Neural progenitor cell (in vitro differentiated cells): ENCODE data around the gene C17orf50. TPM values are rescaled to one million over a fixed set of nuclear protein-coding genes. Genes with fewer than 3 reads are reported as not detected.

Source experiments
- DNase-seq: peaks from one replicate; pipeline ENCODE4 v3.0.0-alpha.2; 2016; ENCODE audit warnings: low spot score
- H2AFZ ChIP-seq: fragments of 200-600 bp; sonication (generic); replicated peaks from 2 replicates; pipeline ENCODE4 v1.6.1; 2016; ENCODE audit warnings: antibody characterized with exemption
- H3F3A ChIP-seq: fragments of 200-600 bp; sonication (generic); 2 replicates; pipeline ENCODE4 v1.6.1; 2016; ENCODE audit warnings: antibody characterized with exemption, low read depth
- H3K27ac ChIP-seq: fragments of 200-600 bp; sonication (generic); 2 replicates; pipeline ENCODE4 v1.5.1; 2016; ENCODE audit warnings: mild to moderate bottlenecking
- H3K27me3 ChIP-seq: fragments of 200-600 bp; sonication (generic); 2 replicates; pipeline ENCODE4 v1.6.1; 2016; ENCODE audit warnings: mild to moderate bottlenecking, moderate library complexity
- H3K36me3 ChIP-seq: fragments of 200-600 bp; sonication (generic); 2 replicates; pipeline ENCODE4 v1.5.1; 2016
- H3K4me1 ChIP-seq: fragments of 200-600 bp; sonication (generic); 2 replicates; pipeline ENCODE4 v1.6.1; 2016; ENCODE audit warnings: mixed run types
- H3K4me2 ChIP-seq: fragments of 200-600 bp; sonication (generic); 2 replicates; pipeline ENCODE4 v1.6.1; 2016
- H3K4me3 ChIP-seq: fragments of 200-600 bp; sonication (generic); 2 replicates; pipeline ENCODE4 v1.5.1; 2016
- H3K79me2 ChIP-seq: fragments of 200-600 bp; sonication (generic); 2 replicates; pipeline ENCODE4 v1.6.1; 2016; ENCODE audit warnings: low read depth
- H3K9ac ChIP-seq: fragments of 200-600 bp; sonication (generic); 2 replicates; pipeline ENCODE4 v1.6.1; 2016
- H3K9me3 ChIP-seq: fragments of 200-600 bp; sonication (generic); 2 replicates; pipeline ENCODE4 v1.5.1; 2016; ENCODE audit warnings: low read depth
- H4K20me1 ChIP-seq: fragments of 200-600 bp; sonication (generic); 2 replicates; pipeline ENCODE4 v1.6.1; 2016; ENCODE audit warnings: low read depth
- H3K27ac Mint-ChIP-seq: 3 replicates; pipeline ENCODE4 v1.8.0; 2021; ENCODE audit warnings: mixed read lengths
- H3K27me3 Mint-ChIP-seq: 2 replicates; pipeline ENCODE4 v1.8.0; 2022; ENCODE audit warnings: low read depth, mild to moderate bottlenecking, inconsistent platforms, moderate library complexity, mixed read lengths; ENCODE audit not compliant: insufficient read depth
- H3K36me3 Mint-ChIP-seq: 3 replicates; pipeline ENCODE4 v1.8.0; 2021; ENCODE audit warnings: mixed read lengths
- H3K4me1 Mint-ChIP-seq: 3 replicates; pipeline ENCODE4 v1.8.0; 2021; ENCODE audit warnings: mixed read lengths
- H3K4me3 Mint-ChIP-seq: 3 replicates; pipeline ENCODE4 v1.8.0; 2021; ENCODE audit warnings: mild to moderate bottlenecking, moderate library complexity, mixed read lengths
- H3K9me3 Mint-ChIP-seq: 3 replicates; pipeline ENCODE4 v1.8.0; 2020; ENCODE audit warnings: mixed read lengths
- CTCF ChIP-seq: fragments of 200-600 bp; sonication (generic); IDR thresholded peaks from 2 replicates; pipeline ENCODE4 v1.5.1; 2017; ENCODE audit warnings: antibody characterized with exemption, mild to moderate bottlenecking
- EZH2 ChIP-seq: fragments of 200-600 bp; sonication (generic); IDR thresholded peaks from 2 replicates; pipeline ENCODE4 v1.6.1; 2017; ENCODE audit warnings: antibody characterized with exemption, mild to moderate bottlenecking, moderate library complexity
- EZH2phosphoT487 ChIP-seq: fragments of 200-600 bp; sonication (generic); IDR thresholded peaks from 2 replicates; pipeline ENCODE4 v1.6.1; 2017; ENCODE audit warnings: antibody characterized with exemption
- total RNA-seq: library from RNA; depleted of rRNA; stranded (reverse); fragments of >200 nt; gene quantifications from 2 replicates; pipeline ENCODE4 v1.2.3, GENCODE V29; 2015; ENCODE audit warnings: low replicate concordance

C17orf50 gene
- total RNA-seq = not detected in 2 replicates

DNA sequence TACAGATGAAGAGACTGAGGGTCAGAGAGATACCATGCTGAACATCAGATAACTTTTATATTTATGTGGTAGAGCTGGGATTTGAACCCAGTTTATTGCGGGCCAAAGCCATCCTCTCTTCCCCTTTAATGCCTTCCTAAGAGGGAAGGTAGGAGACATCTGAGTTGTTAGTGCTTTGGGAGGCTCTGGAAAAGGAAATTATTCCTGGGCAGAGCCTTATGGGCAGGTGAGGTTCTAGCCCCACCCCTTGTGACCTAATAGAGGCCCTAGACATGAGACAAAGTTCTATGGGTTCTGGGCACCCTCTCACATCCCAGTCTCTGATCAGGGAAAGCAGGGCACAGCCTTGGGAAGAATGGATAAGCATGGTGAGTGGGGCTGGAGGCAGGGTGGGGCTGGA, at the start of gene C17orf50:
Gene C17orf50, plus strand, starts transcription at position 301 of the 400 bp plus-strand sequence. Its CDS starts 55 bp downstream, at position 356.
- H3K27me3 Mint-ChIP-seq = peaks cover 3% of the 10 kb centered on the region
- no peak within 1 kb of the TSS for H3K4me3 ChIP-seq
- H3K4me3 Mint-ChIP-seq = no peak within 1 kb of the TSS
- H3K36me3 ChIP-seq = no peaks in the 10 kb centered on the region
- H3K9ac ChIP-seq = no peak within 1 kb of the TSS
- H3K9me3 ChIP-seq = no peaks in the 10 kb centered on the region
- no peak within 1 kb of the TSS for H3K27ac ChIP-seq
- no peak within 1 kb of the TSS for H3K27ac Mint-ChIP-seq
- TF ChIP-seq EZH2 (no peak), EZH2phosphoT487 (no peak), CTCF (no peak)
- no peaks in the 10 kb centered on the region for H3K9me3 Mint-ChIP-seq
- H2AFZ ChIP-seq = no peak within 1 kb of the TSS
- H3K36me3 Mint-ChIP-seq = no peaks in the 10 kb centered on the region
- H3K79me2 ChIP-seq = no peaks in the 10 kb centered on the region
- H3F3A ChIP-seq = peaks cover 19% of the 10 kb centered on the region
- H3K4me1 Mint-ChIP-seq = peaks cover 15% of the 10 kb centered on the region
- DNase-seq = no peak
- H3K4me2 ChIP-seq = no peak within 1 kb of the TSS
- peaks cover 10% of the 10 kb centered on the region for H3K4me1 ChIP-seq
- H3K27me3 ChIP-seq = no peaks in the 10 kb centered on the region
- no peaks in the 10 kb centered on the region for H4K20me1 ChIP-seq

- peaks cover 24% of the 10 kb centered on the region for H3K4me1 ChIP-seq
- peaks cover 3% of the 10 kb centered on the region for H3K4me1 Mint-ChIP-seq
These were observed 49.7 kb upstream of the C17orf50 start for GRCh38 chr17:35710950-35711349.

GRCh38 chr17:35713069-35713728, 47.5 kb upstream of the C17orf50 start:
- no peak overlapping the region for H3K9ac ChIP-seq
- H2AFZ ChIP-seq = no peak overlapping the region
- no peak overlapping the region for H3K27ac ChIP-seq

More at GRCh38 chr17:35710950-35711349, 49.7 kb upstream of the C17orf50 start:
- H2AFZ ChIP-seq = no peak overlapping the region
- no peak overlapping the region for H3K9ac ChIP-seq
- no peak overlapping the region for H3K4me3 ChIP-seq
- no peak overlapping the region for H3K4me3 Mint-ChIP-seq
- H3K27ac Mint-ChIP-seq = no peak overlapping the region
- no peaks in the 10 kb centered on the region for H3K9me3 ChIP-seq
- H3K36me3 ChIP-seq = peaks cover 7% of the 10 kb centered on the region
- DNase-seq = peak; percentile 32
- no peaks in the 10 kb centered on the region for H3K9me3 Mint-ChIP-seq
- no peaks in the 10 kb centered on the region for H3K27me3 Mint-ChIP-seq
- peaks cover 9% of the 10 kb centered on the region for H3K36me3 Mint-ChIP-seq
- H3F3A ChIP-seq = peaks cover 27% of the 10 kb centered on the region
- H4K20me1 ChIP-seq = peaks cover 18% of the 10 kb centered on the region
- TF ChIP-seq CTCF = no peak
- no peak for TF ChIP-seq EZH2phosphoT487
- TF ChIP-seq EZH2 = no peak
- no peaks in the 10 kb centered on the region for H3K27me3 ChIP-seq
- peak overlapping the region; percentile 31 for H3K27ac ChIP-seq
- H3K4me2 ChIP-seq = no peak overlapping the region
- no peaks in the 10 kb centered on the region for H3K79me2 ChIP-seq

More at GRCh38 chr17:35713069-35713728, 47.5 kb upstream of the C17orf50 start:
- no peak for DNase-seq
- Histone ChIP-seq H3K27me3 (no peaks in the 10 kb centered on the region), H3K4me2 (no peak overlapping the region), H4K20me1 (peaks cover 16% of the 10 kb centered on the region), H3K4me3 (no peak overlapping the region), H3K79me2 (no peaks in the 10 kb centered on the region), H3F3A (peaks cover 20% of the 10 kb centered on the region), H3K9me3 (no peaks in the 10 kb centered on the region), H3K36me3 (peaks cover 7% of the 10 kb centered on the region), H3K4me1 (peaks cover 26% of the 10 kb centered on the region)
- Mint-ChIP-seq H3K4me3 (no peak overlapping the region), H3K27me3 (no peaks in the 10 kb centered on the region), H3K27ac (no peak overlapping the region), H3K4me1 (peaks cover 13% of the 10 kb centered on the region), H3K36me3 (peaks cover 11% of the 10 kb centered on the region), H3K9me3 (no peaks in the 10 kb centered on the region)
- TF ChIP-seq EZH2 (no peak), EZH2phosphoT487 (no peak), CTCF (no peak)
